DMS114 treated with DMSO at 0.1 percent for 48 hours (cell line): ENCODE results near the gene PACC1.
"Not testable (repeated sequence)": the region's sequence is repeated elsewhere in the genome, so short reads cannot be mapped to it uniquely, and the experiment has no call there.

Experiments
- DNase-seq: peaks from one replicate; lab custom pipeline; 2025; ENCODE audit not compliant: unreplicated experiment; lab: John Stamatoyannopoulos, UW

Gene PACC1

GRCh38 chr1:212397171-212397570 is 17.5 kb downstream of the PACC1 start:
- DNase-seq: no peak

DNA sequence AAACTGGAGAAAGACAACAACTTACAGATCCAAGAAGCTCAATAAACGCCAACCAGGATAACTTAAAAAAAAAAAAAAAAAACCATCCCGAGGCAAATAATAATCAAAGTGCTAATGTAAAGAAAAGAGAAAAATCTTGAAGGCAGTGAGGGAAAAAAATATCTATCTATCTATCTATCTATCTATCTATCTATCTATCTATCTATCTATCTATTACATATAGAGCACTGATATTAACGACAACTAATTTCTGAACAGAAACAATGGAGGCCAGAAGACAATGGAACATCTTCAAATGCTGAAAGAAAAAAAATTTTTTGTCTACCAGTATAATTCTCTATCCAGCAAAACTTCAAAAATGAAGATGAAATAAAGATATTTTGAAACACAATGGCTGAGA is 18.0 kb downstream of the PACC1 start:
- no peak for DNase-seq

- DNase-seq: not testable (repeated sequence)
Observed at GRCh38 chr1:212395678-212396437, 18.8 kb downstream of the PACC1 start.

DNA sequence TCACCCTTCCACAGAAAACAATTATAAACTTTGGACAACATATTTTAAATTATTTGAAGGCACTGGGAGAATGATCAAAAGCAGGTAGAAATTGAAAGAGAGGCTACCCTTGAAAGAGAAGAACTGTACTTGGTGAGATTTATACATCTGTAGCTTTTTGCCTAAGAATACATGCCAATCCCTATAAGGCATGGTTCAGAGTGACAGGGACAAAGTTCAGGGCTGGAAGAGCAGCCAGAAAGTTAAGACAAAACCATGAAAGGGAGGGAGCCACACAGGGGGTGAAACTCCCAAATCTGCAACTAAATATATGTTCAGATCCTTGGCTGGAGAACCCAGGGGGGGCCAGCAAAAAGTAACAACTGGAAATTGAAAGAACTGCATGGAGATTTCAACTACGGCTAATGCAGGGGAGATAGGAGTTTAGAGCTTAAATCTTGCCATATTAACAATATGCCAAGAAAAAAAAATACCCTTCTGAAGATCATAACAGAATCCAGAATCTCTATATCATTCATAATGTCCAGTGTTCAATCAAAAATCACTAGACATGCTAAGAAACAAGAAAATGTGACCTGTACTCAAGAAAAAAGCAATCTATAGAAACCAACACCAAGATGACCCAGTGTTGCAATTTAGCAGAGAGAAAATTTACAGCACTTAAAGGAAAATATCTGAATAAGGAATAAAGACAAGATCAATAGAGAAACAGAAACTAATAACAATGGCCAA is 25.5 kb downstream of the PACC1 start:
- DNase-seq: no peak

DNA sequence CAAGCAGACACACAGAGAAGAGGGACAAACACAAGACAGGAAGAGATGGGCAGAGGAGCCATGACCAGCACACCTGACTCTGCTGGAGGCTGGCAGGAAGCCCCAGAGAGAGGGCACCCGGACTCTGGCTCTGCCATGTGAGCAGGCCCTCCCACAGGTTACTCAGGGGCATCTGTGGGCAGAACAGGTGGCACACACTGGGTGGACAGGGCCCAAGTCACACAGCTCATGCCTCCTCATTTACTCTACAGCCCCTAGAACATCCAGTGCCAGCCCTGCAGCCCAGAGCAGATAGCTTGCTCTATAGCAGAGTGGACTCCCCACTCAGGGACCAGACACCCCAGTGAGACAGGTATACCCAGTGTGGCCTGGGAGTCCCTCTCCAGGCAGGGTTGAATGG is 28.7 kb downstream of the PACC1 start:
- DNase-seq: no peak

DNA sequence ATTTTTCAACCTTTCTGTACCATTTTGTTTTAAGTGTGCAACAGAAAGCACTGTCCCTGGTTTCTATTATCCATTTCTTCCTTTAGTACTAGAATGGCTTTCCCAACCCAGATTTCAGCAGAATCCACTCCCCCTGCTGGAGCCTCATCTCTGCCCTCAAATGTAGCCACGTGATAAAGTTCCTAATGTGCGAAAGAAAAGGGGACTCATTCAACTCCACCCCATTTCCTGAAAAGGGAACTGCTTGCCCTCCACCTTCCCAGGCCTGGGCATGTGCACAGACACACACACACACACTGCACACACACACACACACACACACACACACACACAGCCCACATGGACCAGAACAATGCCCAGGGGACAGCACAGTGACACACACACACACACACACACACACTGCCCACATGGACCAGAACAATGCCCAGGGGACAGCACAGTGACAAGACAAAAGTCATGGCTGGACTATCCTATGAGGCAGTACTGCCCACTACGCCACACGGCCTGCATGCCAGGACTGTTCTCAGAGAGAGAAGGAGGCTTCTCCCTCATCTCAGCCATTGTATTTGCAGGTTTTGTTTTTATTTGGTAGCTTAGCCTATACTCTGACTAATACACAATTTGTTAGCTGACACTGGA is 33.2 kb downstream of the PACC1 start:
- DNase-seq: no peak

DNA sequence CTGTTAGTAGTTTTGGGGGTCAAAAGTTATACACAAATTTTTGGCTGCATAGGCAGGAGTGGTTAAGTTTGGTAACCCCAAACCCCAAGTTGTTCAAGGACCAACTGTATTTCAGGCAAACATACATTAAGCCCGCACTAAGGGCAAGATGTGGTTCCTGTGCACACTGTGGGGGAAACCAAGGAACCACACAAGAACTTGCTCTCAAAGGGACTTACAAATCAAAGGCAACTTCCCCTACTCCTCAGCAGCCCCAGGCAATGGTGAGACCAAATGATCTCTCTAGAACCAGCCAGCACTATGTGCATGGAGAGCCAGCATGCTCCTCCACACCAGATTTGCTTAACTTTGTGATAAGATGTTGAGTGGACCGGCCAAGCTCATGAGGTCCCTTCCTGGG is 35.3 kb downstream of the PACC1 start:
- DNase-seq: no peak

DNA sequence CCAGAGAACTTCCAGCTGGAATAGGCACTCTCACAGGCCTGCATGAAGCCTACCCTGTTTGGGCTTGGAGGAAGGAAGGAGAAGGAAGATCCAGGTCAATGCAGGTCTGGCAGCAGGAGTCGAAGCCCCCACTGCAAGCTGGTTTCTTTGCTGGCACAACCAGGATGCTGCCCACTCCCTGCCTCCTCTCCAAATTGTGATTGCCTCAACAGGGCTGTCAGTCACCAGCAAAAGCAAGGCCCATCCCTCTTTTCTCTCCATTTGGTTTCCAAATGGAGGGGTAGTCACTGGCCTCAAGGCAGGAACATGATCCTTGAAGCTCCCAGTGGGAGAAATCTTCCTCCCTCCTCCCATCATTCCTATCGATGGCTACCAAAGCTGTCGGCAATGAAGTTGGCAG is 37.0 kb downstream of the PACC1 start:
- DNase-seq: no peak

DNA sequence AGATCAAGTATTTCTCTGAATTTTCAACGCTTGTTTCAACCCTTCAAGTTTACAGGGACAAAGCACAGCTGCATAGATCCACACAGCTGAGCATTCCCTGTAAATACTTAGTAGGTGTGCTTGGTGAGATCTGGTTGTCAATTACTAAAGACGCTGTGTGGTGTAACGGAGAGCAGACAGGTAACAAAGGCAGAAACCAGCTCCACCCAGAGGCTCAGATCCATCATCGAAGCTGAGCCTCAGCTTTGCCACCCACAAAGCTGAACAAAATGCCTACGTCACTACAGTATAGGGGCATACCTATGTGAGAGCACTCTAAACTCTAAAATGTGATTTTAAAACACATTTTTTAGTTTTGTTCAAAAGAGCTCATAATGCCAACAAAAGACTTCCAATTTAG is 38.7 kb downstream of the PACC1 start:
- no peak for DNase-seq

DNA sequence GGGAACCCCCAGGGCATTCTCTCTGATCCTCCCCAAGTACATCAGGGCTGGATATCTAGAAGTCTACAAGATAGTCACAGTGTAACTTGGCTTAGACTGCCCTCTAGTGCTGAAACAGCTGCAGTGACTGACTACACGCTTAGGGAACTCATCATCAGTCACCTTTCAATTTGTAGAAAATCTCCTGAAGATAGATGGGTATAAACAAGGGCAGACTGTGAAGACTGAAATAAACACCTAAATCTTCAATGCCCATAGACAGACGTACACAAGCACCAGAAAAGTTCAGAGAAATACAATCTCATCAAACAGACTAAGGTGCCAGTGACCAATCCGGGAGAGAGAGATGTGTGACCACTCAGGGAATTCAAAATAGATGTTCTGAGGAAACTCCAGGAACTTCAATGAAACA is 46.6 kb downstream of the PACC1 start:
- peak; percentile 63 for DNase-seq

GRCh38 chr1:212367474-212368072 is 47.1 kb downstream of the PACC1 start:
- DNase-seq: no peak

GRCh38 chr1:212366901-212367300 is 47.8 kb downstream of the PACC1 start:
- DNase-seq: no peak

DNA sequence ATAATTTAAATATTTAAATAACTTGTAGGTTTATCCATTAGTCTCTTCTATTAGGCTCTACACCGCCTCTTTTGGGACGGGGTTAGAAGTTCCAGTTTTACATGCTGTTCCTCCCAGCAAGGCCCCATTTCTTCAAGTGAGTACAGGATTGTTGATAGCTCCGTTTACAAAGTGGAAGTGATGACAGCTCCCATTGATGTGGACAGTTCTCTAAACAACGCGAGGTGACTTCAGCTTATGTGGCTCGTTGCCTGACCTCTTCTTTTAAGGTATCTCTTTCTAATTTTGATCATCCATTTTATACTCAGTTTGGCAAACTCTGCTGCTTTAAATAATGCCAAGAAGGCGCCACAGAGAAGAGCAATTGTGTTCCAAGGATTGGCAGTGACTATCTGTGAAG is 49.7 kb downstream of the PACC1 start:
- DNase-seq: no peak

DNA sequence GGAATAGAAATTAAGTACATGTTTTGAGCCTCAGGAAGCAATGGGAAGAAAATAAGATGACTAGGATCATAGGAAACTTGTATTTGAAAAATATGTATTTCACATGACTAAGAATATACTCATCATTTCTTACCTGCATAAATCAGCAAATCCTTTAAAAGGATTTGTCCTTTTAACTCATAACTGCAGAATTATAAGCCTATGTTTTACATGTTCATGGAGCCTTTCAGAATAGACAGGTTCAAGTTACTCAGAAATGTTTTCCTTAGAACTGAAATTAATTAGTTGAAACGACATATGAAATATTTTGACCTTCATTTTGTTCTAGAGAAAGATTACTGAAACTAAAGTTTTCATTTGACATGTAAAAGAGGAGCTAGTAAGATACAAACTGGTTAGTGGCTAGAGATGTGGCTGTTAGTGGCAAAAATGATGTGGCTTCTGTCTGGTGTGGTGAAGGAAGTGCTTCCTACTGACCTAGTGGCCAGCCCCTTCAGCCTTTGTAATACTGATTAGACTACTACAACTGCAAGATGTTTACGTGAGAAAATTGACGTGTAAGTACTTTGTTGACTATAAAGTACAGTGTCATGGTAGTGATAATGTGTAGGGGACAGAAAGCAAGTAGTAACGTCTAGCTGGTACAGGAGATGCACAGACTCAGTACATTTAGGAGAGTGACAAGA is 54.7 kb downstream of the PACC1 start:
- no peak for DNase-seq

- no peak for DNase-seq
Observed at GRCh38 chr1:212355230-212355969, 59.3 kb downstream of the PACC1 start.

GRCh38 chr1:212354464-212354863 is 60.2 kb downstream of the PACC1 start:
- DNase-seq: no peak

GRCh38 chr1:212353181-212353580 is 61.5 kb downstream of the PACC1 start:
- DNase-seq: no peak

GRCh38 chr1:212351588-212352362 is 62.9 kb downstream of the PACC1 start:
- DNase-seq: no peak

- DNase-seq: no peak
Observed at GRCh38 chr1:212346601-212347000, 68.1 kb downstream of the PACC1 start.

DNA sequence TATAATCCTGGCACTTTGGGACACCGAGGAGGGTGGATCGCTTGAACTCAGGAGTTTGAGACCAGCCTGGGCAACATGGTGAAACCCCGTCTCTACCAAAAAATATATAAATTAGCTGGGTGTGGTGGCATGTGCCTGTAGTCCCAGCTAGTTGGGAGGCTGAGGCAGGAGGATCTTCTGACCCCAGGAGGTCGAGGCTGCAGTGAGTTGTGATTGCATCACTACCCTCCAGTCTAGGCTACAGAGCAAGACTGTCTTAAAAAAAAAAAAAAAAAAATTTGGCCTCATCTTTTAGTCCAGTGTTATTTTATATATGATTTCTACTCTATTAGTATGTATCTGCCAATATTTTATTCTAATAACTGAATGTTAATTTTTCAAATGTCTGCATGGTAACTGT is 69.8 kb downstream of the PACC1 start:
- DNase-seq: no peak
